Panc1 (cell line): ENCODE measurements around the gene GBF1.

ENCODE experiments used
- CTCF ChIP-seq: fragments of 450-650 bp; IDR thresholded peaks from 2 replicates; pipeline ENCODE4 v1.5.1; 2017; ENCODE audit warnings: mild to moderate bottlenecking
- POLR2AphosphoS5 ChIP-seq: IDR thresholded peaks from 2 replicates; pipeline ENCODE4 v1.6.1; 2012; ENCODE audit warnings: mild to moderate bottlenecking, low read depth, low read length, moderate library complexity
- REST ChIP-seq, 2 experiments: IDR thresholded peaks; 2 replicates each; pipeline ENCODE4 v1.6.1; 2011 to 2012; ENCODE audit warnings: low read depth in 2 of 2, control low read depth in 1 of 2, low read length in 1 of 2, mild to moderate bottlenecking in 1 of 2, moderate library complexity in 1 of 2; ENCODE audit not compliant: insufficient read depth in 1 of 2
- SIN3A ChIP-seq: IDR thresholded peaks from 2 replicates; pipeline ENCODE4 v1.6.1; 2012; ENCODE audit warnings: low read depth, mild to moderate bottlenecking, low read length, moderate library complexity, borderline replicate concordance; ENCODE audit not compliant: insufficient read depth

GRCh38 chr10:102382871-102383270 is 137.5 kb downstream of the GBF1 start:
- no peak for TF ChIP-seq CTCF
- TF ChIP-seq POLR2AphosphoS5 = no peak
- TF ChIP-seq SIN3A = no peak
- TF ChIP-seq REST (IDR thresholded peaks at IDR 0.05; ENCODE audit: insufficient read depth in 1 of 2, low read depth in 2 of 2, low read length in 1 of 2) = no peak
